Prostate gland (tissue), 2 donors: ENCODE results near the gene C1QTNF5. TPM values are rescaled to one million over a fixed set of nuclear protein-coding genes. Genes with fewer than 3 reads are reported as not detected.
"Not testable (repeated sequence)": the region's sequence is repeated elsewhere in the genome, so short reads cannot be mapped to it uniquely, and the experiment has no call there.

ENCODE experiments used
- DNase-seq: peaks from one replicate; pipeline ENCODE4 v3.0.0-alpha.2; 2019; ENCODE audit warnings: low spot score
- H3K27ac ChIP-seq, 2 donors: fragments of 200-600 bp; sonication (generic); 2 replicates each; pipeline ENCODE4 v1.5.1; 2017 to 2019
- H3K27me3 ChIP-seq: fragments of 200-600 bp; sonication (generic); replicated peaks from 2 replicates; pipeline ENCODE4 v1.5.1; 2019; ENCODE audit not compliant: insufficient read depth
- H3K36me3 ChIP-seq, 2 donors: fragments of 200-600 bp; sonication (generic); 1 replicate in 1 of 2; 2 replicates in 1 of 2; pipeline versions ENCODE4 v1.5.1 to v1.8.1; 2017 to 2019
- H3K4me1 ChIP-seq: fragments of 200-600 bp; sonication (generic); replicated peaks from 2 replicates; pipeline ENCODE4 v1.5.1; 2019
- H3K4me3 ChIP-seq, 2 donors: fragments of 200-600 bp; sonication (generic); 2 replicates each; pipeline ENCODE4 v1.5.1; 2017 to 2019
- H3K9me3 ChIP-seq: fragments of 200-600 bp; sonication (generic); 2 replicates; pipeline ENCODE4 v1.5.1; 2017
- CTCF ChIP-seq, 4 experiments: fragments of 200-600 bp in 2 of 4; fragments of 450-650 bp in 2 of 4; sonication (generic) in 2 of 4; IDR thresholded peaks; 1 replicate in 3 of 4; 2 replicates in 1 of 4; pipeline ENCODE4 v1.5.1; 2016 to 2019; ENCODE audit warnings: antibody characterized with exemption in 4 of 4, mild to moderate bottlenecking in 2 of 4, moderate library complexity in 2 of 4
- POLR2A ChIP-seq: fragments of 450-650 bp; IDR thresholded peaks from one replicate; pipeline ENCODE4 v1.6.1; 2016; ENCODE audit warnings: antibody characterized with exemption, mild to moderate bottlenecking
- POLR2AphosphoS5 ChIP-seq: sonication (generic); formaldehyde crosslinking; IDR thresholded peaks from one replicate; pipeline ENCODE4 v1.6.1; 2017; ENCODE audit warnings: antibody characterized with exemption
- WGBS: methylation state at CpG from one replicate; pipeline ENCODE4 v1.1.5; 2018; 5-methylcytosine and 5-hydroxymethylcytosine counted together
- intact Hi-C: fragments of 100-400 bp; cut with DNase I; formaldehyde crosslinking; loops from one replicate; pipeline ENCODE4 v1.14.2; 2022
- total RNA-seq, 2 donors: library from RNA; depleted of rRNA; stranded (reverse); fragments of >200 nt; gene quantifications; one replicate each; pipeline ENCODE4 v1.1.0, GENCODE V29; 2016

C1QTNF5 gene
- 10 to 100 TPM; 15.3 to 20.2 TPM for total RNA-seq

GRCh38 chr11:119340335-119341221, at the start of gene C1QTNF5:
TSS of gene C1QTNF5 (minus strand) at chr11:119340883. CDS start at chr11:119340397, 486 bp downstream.
- Histone ChIP-seq H3K4me1 (peaks cover 11% of the 10 kb centered on the region), H3K9me3 (no peaks in the 10 kb centered on the region), H3K36me3 (no peaks in the 10 kb centered on the region), H3K4me3 (peak within 1 kb of the TSS; percentile 33 to 41), H3K27me3 (no peaks in the 10 kb centered on the region), H3K27ac (peak within 1 kb of the TSS; percentile 69 to 78)
- peak; percentile 67 for DNase-seq
- WGBS, result 5% methylated on average over 38 of the region's 53 CpGs
- peak; percentile 24 for TF ChIP-seq POLR2A
- peak in 1 of 4 experiments; percentile 6 for TF ChIP-seq CTCF (IDR thresholded peaks at IDR 0.05)
- TF ChIP-seq POLR2AphosphoS5, result peak; percentile 72
- intact Hi-C loops, result no loop called here

- Histone ChIP-seq H3K4me1 (no peaks in the 10 kb centered on the region), H3K27me3 (no peaks in the 10 kb centered on the region), H3K9me3 (no peaks in the 10 kb centered on the region), H3K36me3 (no peaks in the 10 kb centered on the region), H3K27ac (no peak overlapping the region), H3K4me3 (no peak overlapping the region)
- intact Hi-C loops, result no loop called here
- no peak for TF ChIP-seq POLR2AphosphoS5
- TF ChIP-seq CTCF (IDR thresholded peaks at IDR 0.05), result no peak
- TF ChIP-seq POLR2A, result no peak
- WGBS, result 77% methylated on average over 5 of the region's 5 CpGs
- no peak for DNase-seq
Observed at GRCh38 chr11:119389611-119390254, 49.0 kb upstream of the C1QTNF5 start.

- Histone ChIP-seq H3K4me3 (no peak overlapping the region), H3K27me3 (no peaks in the 10 kb centered on the region), H3K27ac (no peak overlapping the region), H3K36me3 (no peaks in the 10 kb centered on the region), H3K4me1 (no peaks in the 10 kb centered on the region), H3K9me3 (no peaks in the 10 kb centered on the region)
- no peak for TF ChIP-seq CTCF (IDR thresholded peaks at IDR 0.05)
- no peak for TF ChIP-seq POLR2AphosphoS5
- no peak for TF ChIP-seq POLR2A
- 92% methylated on average over 7 of the region's 7 CpGs for WGBS
- no peak for DNase-seq
- intact Hi-C loops, result no loop called here
Observed at GRCh38 chr11:119388103-119388502, 47.4 kb upstream of the C1QTNF5 start.

GRCh38 chr11:119384332-119384731, 43.6 kb upstream of the C1QTNF5 start:
- Histone ChIP-seq H3K27me3 (no peaks in the 10 kb centered on the region), H3K36me3 (no peaks in the 10 kb centered on the region), H3K9me3 (no peaks in the 10 kb centered on the region), H3K27ac (no peak overlapping the region), H3K4me3 (no peak overlapping the region), H3K4me1 (peaks cover 2% of the 10 kb centered on the region)
- 89% methylated on average over 2 of the region's 2 CpGs for WGBS
- intact Hi-C loops, result no loop called here
- TF ChIP-seq POLR2AphosphoS5 (no peak), CTCF (IDR thresholded peaks at IDR 0.05) (no peak), POLR2A (no peak)
- no peak for DNase-seq

GRCh38 chr11:119382513-119382912, 41.8 kb upstream of the C1QTNF5 start:
- H3K27ac ChIP-seq, H3K9me3 ChIP-seq, H3K36me3 ChIP-seq, H3K4me3 ChIP-seq, intact Hi-C loops, DNase-seq, H3K27me3 ChIP-seq, H3K4me1 ChIP-seq: not testable (repeated sequence)
- 85% methylated on average over 14 of the region's 14 CpGs for WGBS
